HepG2 (cell line): ENCODE results near the gene NOTO. TPM values are rescaled to one million over a fixed set of nuclear protein-coding genes. Genes with fewer than 3 reads are reported as not detected.
A peak's percentile ranks its signal among the peaks of the same experiment; 100 is the strongest.

ENCODE experiments used
- ARNT2 ChIP-seq: sonication (generic); formaldehyde crosslinking; IDR thresholded peaks from 2 replicates; pipeline ENCODE4 v1.8.0; 2022; ENCODE audit warnings: mild to moderate bottlenecking, low read depth, missing genetic modification reagents, moderate library complexity
- FOXA3 ChIP-seq: IDR thresholded peaks from 2 replicates; pipeline ENCODE4 v1.6.1; 2016; ENCODE audit warnings: missing genetic modification reagents, missing compliant biosample characterization
- KLF16 ChIP-seq, 2 experiments: sonication (generic) in 1 of 2; formaldehyde crosslinking in 1 of 2; IDR thresholded peaks; 2 replicates each; pipeline versions ENCODE4 v1.6.1 to v1.8.0; 2016 to 2023; ENCODE audit warnings: missing genetic modification reagents in 2 of 2, missing compliant biosample characterization in 1 of 2
- PITX1 ChIP-seq: sonication (generic); formaldehyde crosslinking; IDR thresholded peaks from 2 replicates; pipeline ENCODE4 v1.5.1; 2020; ENCODE audit warnings: mild to moderate bottlenecking, missing genetic modification reagents
- RNF2 ChIP-seq: fragments of 450-650 bp; conservative IDR thresholded peaks from 2 replicates; pipeline ENCODE4 v1.6.1; 2016; ENCODE audit warnings: low read depth
- SALL2 ChIP-seq: sonication (generic); formaldehyde crosslinking; IDR thresholded peaks from 2 replicates; pipeline ENCODE4 v1.8.1; 2023; ENCODE audit warnings: mild to moderate bottlenecking, missing genetic modification reagents, inconsistent platforms
- SPEN ChIP-seq: sonication (generic); formaldehyde crosslinking; IDR thresholded peaks from 2 replicates; pipeline ENCODE4 v1.5.1; 2020; ENCODE audit warnings: low read depth, mild to moderate bottlenecking, missing genetic modification reagents
- TBX2 ChIP-seq: sonication (generic); formaldehyde crosslinking; IDR thresholded peaks from 2 replicates; pipeline ENCODE4 v1.5.0; 2020; ENCODE audit warnings: missing genetic modification reagents, mild to moderate bottlenecking, borderline replicate concordance
- XRCC5 ChIP-seq: fragments of 200-400 bp; formaldehyde crosslinking; optimal IDR thresholded peaks from 2 replicates; pipeline ENCODE3; 2017; ENCODE audit warnings: mild to moderate bottlenecking, low read length
- ZNF605 ChIP-seq: sonication (generic); formaldehyde crosslinking; IDR thresholded peaks from 2 replicates; pipeline ENCODE4 v1.8.0; 2022; ENCODE audit warnings: mild to moderate bottlenecking, missing genetic modification reagents
- ZNF607 ChIP-seq: sonication (generic); formaldehyde crosslinking; IDR thresholded peaks from 2 replicates; pipeline ENCODE4 v1.5.1; 2020; ENCODE audit warnings: missing genetic modification reagents, mild to moderate bottlenecking, borderline replicate concordance
- ZNF747 ChIP-seq: sonication (generic); formaldehyde crosslinking; IDR thresholded peaks from 2 replicates; pipeline ENCODE4 v1.8.1; 2023; ENCODE audit warnings: missing genetic modification reagents, mild to moderate bottlenecking, borderline replicate concordance
- ZNF768 ChIP-seq: sonication (generic); formaldehyde crosslinking; IDR thresholded peaks from 2 replicates; pipeline ENCODE4 v1.4.0; 2020; ENCODE audit warnings: missing genetic modification reagents
- ZSCAN21 ChIP-seq: sonication (generic); formaldehyde crosslinking; IDR thresholded peaks from 2 replicates; pipeline ENCODE4 v1.8.0; 2022; ENCODE audit warnings: mild to moderate bottlenecking, missing genetic modification reagents, moderate library complexity, borderline replicate concordance
- polyA plus RNA-seq, 8 experiments: library from polyadenylated mRNA; depleted of rRNA in 3 of 8; stranded (reverse) in 7 of 8; unstranded in 1 of 8; fragments of >200 nt; fragmentation: Illumina TruSeq in 4 of 8; extraction: Trizol in 4 of 8; gene quantifications; 2 replicates each; pipeline versions ENCODE4 v1.2.1 to v1.2.3, GENCODE V29; 2011 to 2016; ENCODE audit warnings: low read depth in 4 of 8, missing spikeins in 1 of 8, mixed read lengths in 1 of 8; ENCODE audit not compliant: insufficient read depth in 1 of 8
- total RNA-seq, 5 experiments: library from RNA; depleted of rRNA; stranded (reverse); fragments of >200 nt; fragmentation: Illumina TruSeq; extraction: Trizol; gene quantifications; 2 replicates each; pipeline ENCODE4 v1.2.3, GENCODE V29; 2016; ENCODE audit warnings: low read depth in 1 of 5
- TF ChIP-seq, protein P1 (sequence below): sonication (generic); formaldehyde crosslinking; IDR thresholded peaks from 2 replicates; pipeline ENCODE4 v1.9.0; 2022; ENCODE audit warnings: missing genetic modification reagents, mild to moderate bottlenecking, borderline replicate concordance
- TF ChIP-seq, protein P2 (sequence below): sonication (generic); formaldehyde crosslinking; IDR thresholded peaks from 2 replicates; pipeline ENCODE4 v1.8.0; 2022; ENCODE audit warnings: missing genetic modification reagents, mild to moderate bottlenecking, borderline replicate concordance
- TF ChIP-seq, protein P3 (sequence below): sonication (generic); IDR thresholded peaks from 2 replicates; pipeline ENCODE4 v1.6.1; 2016; ENCODE audit warnings: low read depth, borderline replicate concordance
- TF ChIP-seq, protein P4 (sequence below): sonication (generic); formaldehyde crosslinking; IDR thresholded peaks from 2 replicates; pipeline ENCODE4 v1.5.0; 2020; ENCODE audit warnings: mild to moderate bottlenecking, missing genetic modification reagents
- TF ChIP-seq, protein P5 (sequence below): sonication (generic); formaldehyde crosslinking; IDR thresholded peaks from 2 replicates; pipeline ENCODE4 v1.4.0; 2020; ENCODE audit warnings: mild to moderate bottlenecking, missing genetic modification reagents

NOTO gene
- total and polyA plus RNA-seq, 2 of the 13 experiments (the other 11 are each of a cell fraction or from before 2014, with no cell fraction given): not detected

DNA sequence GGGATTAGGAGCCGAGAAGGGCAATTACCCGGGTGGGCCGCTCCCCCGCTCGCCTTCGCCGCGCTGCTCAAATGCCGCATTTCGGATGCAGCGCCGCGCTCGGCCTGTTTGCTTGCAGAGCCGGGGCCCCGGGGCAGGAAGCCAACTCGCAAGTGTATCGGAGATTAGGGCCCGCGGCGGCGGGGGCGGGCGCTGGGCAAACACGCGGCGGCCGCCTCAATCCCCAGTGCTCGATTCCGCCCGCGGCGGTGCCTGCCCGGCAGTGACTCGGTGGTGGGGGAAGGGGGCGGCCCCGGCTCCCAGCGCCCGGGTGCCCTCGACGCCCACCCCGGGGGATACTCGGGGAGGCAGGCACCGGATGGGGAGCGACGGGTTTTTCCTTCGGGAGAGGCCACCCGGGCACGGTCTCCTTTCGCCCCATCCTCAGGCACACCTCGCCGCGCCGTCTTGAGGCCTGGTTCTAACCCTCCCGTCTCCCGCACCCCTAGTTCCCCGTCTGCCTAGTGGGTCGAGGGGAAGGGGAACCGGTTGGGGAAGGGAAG, 26.6 kb upstream of the NOTO start (continued):
- TF ChIP-seq, protein P1, sequence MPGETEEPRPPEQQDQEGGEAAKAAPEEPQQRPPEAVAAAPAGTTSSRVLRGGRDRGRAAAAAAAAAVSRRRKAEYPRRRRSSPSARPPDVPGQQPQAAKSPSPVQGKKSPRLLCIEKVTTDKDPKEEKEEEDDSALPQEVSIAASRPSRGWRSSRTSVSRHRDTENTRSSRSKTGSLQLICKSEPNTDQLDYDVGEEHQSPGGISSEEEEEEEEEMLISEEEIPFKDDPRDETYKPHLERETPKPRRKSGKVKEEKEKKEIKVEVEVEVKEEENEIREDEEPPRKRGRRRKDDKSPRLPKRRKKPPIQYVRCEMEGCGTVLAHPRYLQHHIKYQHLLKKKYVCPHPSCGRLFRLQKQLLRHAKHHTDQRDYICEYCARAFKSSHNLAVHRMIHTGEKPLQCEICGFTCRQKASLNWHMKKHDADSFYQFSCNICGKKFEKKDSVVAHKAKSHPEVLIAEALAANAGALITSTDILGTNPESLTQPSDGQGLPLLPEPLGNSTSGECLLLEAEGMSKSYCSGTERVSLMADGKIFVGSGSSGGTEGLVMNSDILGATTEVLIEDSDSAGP (CRISPR knock-in tag): peak; percentile 65; the same call in 1 of the 2 replicates
- peak; percentile 75 for TF ChIP-seq ZNF607 (CRISPR knock-in tag)
- TF ChIP-seq, protein P2, sequence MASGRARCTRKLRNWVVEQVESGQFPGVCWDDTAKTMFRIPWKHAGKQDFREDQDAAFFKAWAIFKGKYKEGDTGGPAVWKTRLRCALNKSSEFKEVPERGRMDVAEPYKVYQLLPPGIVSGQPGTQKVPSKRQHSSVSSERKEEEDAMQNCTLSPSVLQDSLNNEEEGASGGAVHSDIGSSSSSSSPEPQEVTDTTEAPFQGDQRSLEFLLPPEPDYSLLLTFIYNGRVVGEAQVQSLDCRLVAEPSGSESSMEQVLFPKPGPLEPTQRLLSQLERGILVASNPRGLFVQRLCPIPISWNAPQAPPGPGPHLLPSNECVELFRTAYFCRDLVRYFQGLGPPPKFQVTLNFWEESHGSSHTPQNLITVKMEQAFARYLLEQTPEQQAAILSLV (CRISPR knock-in tag): no peak
- peak; percentile 43 for TF ChIP-seq SPEN (CRISPR knock-in tag)
- TF ChIP-seq ZNF768 (CRISPR knock-in tag): peak; percentile 15; the same call in 1 of the 2 replicates
- TF ChIP-seq SALL2 (CRISPR knock-in tag): 0 out of 2 replicates have a peak, but pooled peaks have one; percentile 0
- TF ChIP-seq XRCC5: peak; percentile 69
- peak; percentile 26; the same call in 1 of the 2 replicates for TF ChIP-seq ZSCAN21 (CRISPR knock-in tag)
- TF ChIP-seq, protein P3, sequence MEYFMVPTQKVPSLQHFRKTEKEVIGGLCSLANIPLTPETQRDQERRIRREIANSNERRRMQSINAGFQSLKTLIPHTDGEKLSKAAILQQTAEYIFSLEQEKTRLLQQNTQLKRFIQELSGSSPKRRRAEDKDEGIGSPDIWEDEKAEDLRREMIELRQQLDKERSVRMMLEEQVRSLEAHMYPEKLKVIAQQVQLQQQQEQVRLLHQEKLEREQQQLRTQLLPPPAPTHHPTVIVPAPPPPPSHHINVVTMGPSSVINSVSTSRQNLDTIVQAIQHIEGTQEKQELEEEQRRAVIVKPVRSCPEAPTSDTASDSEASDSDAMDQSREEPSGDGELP: no peak
- TF ChIP-seq ZNF605: peak; percentile 14
- TF ChIP-seq, protein P4, sequence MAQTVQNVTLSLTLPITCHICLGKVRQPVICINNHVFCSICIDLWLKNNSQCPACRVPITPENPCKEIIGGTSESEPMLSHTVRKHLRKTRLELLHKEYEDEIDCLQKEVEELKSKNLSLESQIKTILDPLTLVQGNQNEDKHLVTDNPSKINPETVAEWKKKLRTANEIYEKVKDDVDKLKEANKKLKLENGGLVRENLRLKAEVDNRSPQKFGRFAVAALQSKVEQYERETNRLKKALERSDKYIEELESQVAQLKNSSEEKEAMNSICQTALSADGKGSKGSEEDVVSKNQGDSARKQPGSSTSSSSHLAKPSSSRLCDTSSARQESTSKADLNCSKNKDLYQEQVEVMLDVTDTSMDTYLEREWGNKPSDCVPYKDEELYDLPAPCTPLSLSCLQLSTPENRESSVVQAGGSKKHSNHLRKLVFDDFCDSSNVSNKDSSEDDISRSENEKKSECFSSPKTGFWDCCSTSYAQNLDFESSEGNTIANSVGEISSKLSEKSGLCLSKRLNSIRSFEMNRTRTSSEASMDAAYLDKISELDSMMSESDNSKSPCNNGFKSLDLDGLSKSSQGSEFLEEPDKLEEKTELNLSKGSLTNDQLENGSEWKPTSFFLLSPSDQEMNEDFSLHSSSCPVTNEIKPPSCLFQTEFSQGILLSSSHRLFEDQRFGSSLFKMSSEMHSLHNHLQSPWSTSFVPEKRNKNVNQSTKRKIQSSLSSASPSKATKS (CRISPR knock-in tag): no peak
- TF ChIP-seq, protein P5, sequence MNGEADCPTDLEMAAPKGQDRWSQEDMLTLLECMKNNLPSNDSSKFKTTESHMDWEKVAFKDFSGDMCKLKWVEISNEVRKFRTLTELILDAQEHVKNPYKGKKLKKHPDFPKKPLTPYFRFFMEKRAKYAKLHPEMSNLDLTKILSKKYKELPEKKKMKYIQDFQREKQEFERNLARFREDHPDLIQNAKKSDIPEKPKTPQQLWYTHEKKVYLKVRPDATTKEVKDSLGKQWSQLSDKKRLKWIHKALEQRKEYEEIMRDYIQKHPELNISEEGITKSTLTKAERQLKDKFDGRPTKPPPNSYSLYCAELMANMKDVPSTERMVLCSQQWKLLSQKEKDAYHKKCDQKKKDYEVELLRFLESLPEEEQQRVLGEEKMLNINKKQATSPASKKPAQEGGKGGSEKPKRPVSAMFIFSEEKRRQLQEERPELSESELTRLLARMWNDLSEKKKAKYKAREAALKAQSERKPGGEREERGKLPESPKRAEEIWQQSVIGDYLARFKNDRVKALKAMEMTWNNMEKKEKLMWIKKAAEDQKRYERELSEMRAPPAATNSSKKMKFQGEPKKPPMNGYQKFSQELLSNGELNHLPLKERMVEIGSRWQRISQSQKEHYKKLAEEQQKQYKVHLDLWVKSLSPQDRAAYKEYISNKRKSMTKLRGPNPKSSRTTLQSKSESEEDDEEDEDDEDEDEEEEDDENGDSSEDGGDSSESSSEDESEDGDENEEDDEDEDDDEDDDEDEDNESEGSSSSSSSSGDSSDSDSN (CRISPR knock-in tag): peak; percentile 90
- peak; percentile 65; the same call in 1 of the 2 replicates for TF ChIP-seq PITX1
- peak; percentile 42 for TF ChIP-seq FOXA3
- TF ChIP-seq RNF2: peak; percentile 63; the same call in 1 of the 2 replicates
- peak; percentile 78 for TF ChIP-seq ARNT2 (CRISPR knock-in tag)
- peak in 1 of 2 experiments; percentile 56; a peak in 1 of 4 replicates for TF ChIP-seq KLF16 (CRISPR knock-in tag; IDR thresholded peaks at IDR 0.05)
- TF ChIP-seq TBX2 (CRISPR knock-in tag): peak; percentile 49; the same call in 1 of the 2 replicates
- TF ChIP-seq ZNF747 (CRISPR knock-in tag): 0 out of 2 replicates have a peak, but pooled peaks have one; percentile 49
